Gastrocnemius medialis (tissue), 4 donors: ENCODE data around the gene SNRK.

Experiments used
- CTCF ChIP-seq, 5 experiments: fragments of 450-650 bp in 3 of 5; fragments of 200-600 bp in 2 of 5; sonication (generic) in 2 of 5; IDR thresholded peaks in 4 of 5; conservative IDR thresholded peaks in 1 of 5; 1 replicate in 4 of 5; 2 replicates in 1 of 5; pipeline ENCODE4 v1.5.1; 2016 to 2019; ENCODE audit warnings: antibody characterized with exemption in 5 of 5, mild to moderate bottlenecking in 3 of 5, moderate library complexity in 3 of 5
- POLR2A ChIP-seq, 2 donors: fragments of 450-650 bp; IDR thresholded peaks; one replicate each; pipeline ENCODE4 v1.6.1; 2017; ENCODE audit warnings: antibody characterized with exemption in 2 of 2, mild to moderate bottlenecking in 2 of 2, moderate library complexity in 2 of 2

- TF ChIP-seq POLR2A (IDR thresholded peaks at IDR 0.05) (no peak), CTCF (IDR thresholded peaks at IDR 0.05 in 4 of 5, conservative IDR thresholded peaks at IDR 0.05 in 1 of 5) (no peak)
These were observed 4.6 kb downstream of the SNRK start for GRCh38 chr3:43290956-43291355.
